ENCODE measurements around the gene E2F2.

DNA sequence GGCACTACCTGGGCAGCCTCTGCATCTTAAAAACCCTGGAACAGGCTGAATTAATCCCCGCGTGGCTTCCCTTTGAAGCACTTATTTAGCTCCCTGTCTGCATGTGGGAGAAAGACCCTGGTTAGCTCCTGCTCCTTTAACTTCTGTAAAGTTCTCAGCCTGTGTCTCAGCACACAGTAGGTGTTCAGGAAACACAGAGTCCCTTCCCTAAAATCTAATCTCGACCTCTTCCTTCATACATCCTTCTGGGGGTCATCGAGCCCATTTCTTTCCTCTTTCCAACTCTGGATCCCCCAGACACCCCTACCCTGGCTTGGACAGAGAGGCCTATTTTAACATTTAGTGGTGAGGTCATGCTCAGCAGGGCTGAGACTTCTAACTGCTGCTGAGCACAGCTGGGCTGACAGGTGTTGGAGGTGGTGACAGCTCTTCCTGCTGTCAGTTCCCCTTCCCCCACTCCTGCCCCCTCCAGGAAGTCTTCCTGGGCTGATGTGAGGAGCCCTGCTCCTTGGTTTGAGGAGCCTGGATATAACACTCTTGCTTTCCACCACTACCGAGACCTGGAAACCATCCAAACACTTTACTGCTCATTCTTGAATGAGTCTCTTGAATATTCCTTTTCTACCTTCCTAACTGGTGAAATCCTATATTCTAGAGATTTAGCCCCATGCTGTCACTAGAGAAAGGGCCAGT, 5.3 kb downstream of the E2F2 start:
- TF ChIP-seq, protein P1, sequence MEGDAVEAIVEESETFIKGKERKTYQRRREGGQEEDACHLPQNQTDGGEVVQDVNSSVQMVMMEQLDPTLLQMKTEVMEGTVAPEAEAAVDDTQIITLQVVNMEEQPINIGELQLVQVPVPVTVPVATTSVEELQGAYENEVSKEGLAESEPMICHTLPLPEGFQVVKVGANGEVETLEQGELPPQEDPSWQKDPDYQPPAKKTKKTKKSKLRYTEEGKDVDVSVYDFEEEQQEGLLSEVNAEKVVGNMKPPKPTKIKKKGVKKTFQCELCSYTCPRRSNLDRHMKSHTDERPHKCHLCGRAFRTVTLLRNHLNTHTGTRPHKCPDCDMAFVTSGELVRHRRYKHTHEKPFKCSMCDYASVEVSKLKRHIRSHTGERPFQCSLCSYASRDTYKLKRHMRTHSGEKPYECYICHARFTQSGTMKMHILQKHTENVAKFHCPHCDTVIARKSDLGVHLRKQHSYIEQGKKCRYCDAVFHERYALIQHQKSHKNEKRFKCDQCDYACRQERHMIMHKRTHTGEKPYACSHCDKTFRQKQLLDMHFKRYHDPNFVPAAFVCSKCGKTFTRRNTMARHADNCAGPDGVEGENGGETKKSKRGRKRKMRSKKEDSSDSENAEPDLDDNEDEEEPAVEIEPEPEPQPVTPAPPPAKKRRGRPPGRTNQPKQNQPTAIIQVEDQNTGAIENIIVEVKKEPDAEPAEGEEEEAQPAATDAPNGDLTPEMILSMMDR (IDR thresholded peaks at IDR 0.05; ENCODE audit: low read length), result no peak
- TF ChIP-seq EZH2 (IDR thresholded peaks at IDR 0.05; ENCODE audit: borderline replicate concordance, low read length), result no peak
